Osteoblast (primary cell): ENCODE results near the gene TMEM244. TPM values are rescaled to one million over a fixed set of nuclear protein-coding genes. Genes with fewer than 3 reads are reported as not detected.

Experiments used
- DNase-seq: peaks from one replicate; pipeline ENCODE4 v3.0.0; 2011; ENCODE audit warnings: low spot score, mixed read lengths; ENCODE audit not compliant: insufficient read length; ENCODE audit errors: missing footprints
- H2AFZ ChIP-seq: 2 replicates; pipeline ENCODE4 v1.6.0; 2011; ENCODE audit warnings: mild to moderate bottlenecking, low read length
- H3K27ac ChIP-seq: 2 replicates; pipeline ENCODE4 v1.5.1; 2011; ENCODE audit warnings: mild to moderate bottlenecking, low read depth, low read length, moderate library complexity
- H3K27me3 ChIP-seq: 2 replicates; pipeline ENCODE4 v1.6.0; 2012; ENCODE audit warnings: mild to moderate bottlenecking, control low read depth, inconsistent platforms, low read length, moderate library complexity; ENCODE audit not compliant: insufficient read depth
- H3K36me3 ChIP-seq: 2 replicates; pipeline ENCODE4 v1.5.1; 2011; ENCODE audit warnings: mild to moderate bottlenecking, low read length, control low read depth, moderate library complexity; ENCODE audit not compliant: insufficient read depth
- H3K4me1 ChIP-seq: 2 replicates; pipeline ENCODE4 v1.5.1; 2011; ENCODE audit warnings: mild to moderate bottlenecking, low read length, control low read depth, moderate library complexity; ENCODE audit not compliant: insufficient read depth
- H3K4me2 ChIP-seq: 2 replicates; pipeline ENCODE4 v1.6.0; 2011; ENCODE audit warnings: mild to moderate bottlenecking, low read length; ENCODE audit not compliant: insufficient read depth
- H3K4me3 ChIP-seq: fragments of 200-600 bp; sonication (generic); 3 replicates; pipeline ENCODE4 v1.5.1; 2012; ENCODE audit warnings: mild to moderate bottlenecking, low read length, inconsistent platforms; ENCODE audit not compliant: insufficient read depth
- H3K79me2 ChIP-seq: 2 replicates; pipeline ENCODE4 v1.6.0; 2012; ENCODE audit warnings: mild to moderate bottlenecking, low read length, control low read depth, inconsistent platforms; ENCODE audit not compliant: insufficient read depth
- H3K9me3 ChIP-seq: 2 replicates; pipeline ENCODE4 v1.5.1; 2011; ENCODE audit warnings: low read depth, low read length, control low read depth
- H4K20me1 ChIP-seq: 2 replicates; pipeline ENCODE4 v1.6.0; 2012; ENCODE audit warnings: mild to moderate bottlenecking, low read length, control low read depth; ENCODE audit not compliant: insufficient read depth
- CTCF ChIP-seq: IDR thresholded peaks from 2 replicates; pipeline ENCODE4 v1.5.1; 2011; ENCODE audit warnings: mild to moderate bottlenecking, low read depth, low read length, moderate library complexity; ENCODE audit errors: extremely low read depth
- total RNA-seq: library from RNA; depleted of rRNA; stranded (reverse); fragments of >200 nt; gene quantifications from 2 replicates; pipeline ENCODE4 v1.2.3, GENCODE V29; 2012

The TMEM244 gene
- total RNA-seq, 1 donor = not detected

- H3K4me2 ChIP-seq = no peak overlapping the region
- no peaks in the 10 kb centered on the region for H3K36me3 ChIP-seq
- H3K79me2 ChIP-seq = no peaks in the 10 kb centered on the region
- no peaks in the 10 kb centered on the region for H3K27me3 ChIP-seq
- no peak overlapping the region for H3K27ac ChIP-seq
- H4K20me1 ChIP-seq = no peaks in the 10 kb centered on the region
- H3K4me1 ChIP-seq = no peaks in the 10 kb centered on the region
- DNase-seq = no peak
- peak overlapping the region; percentile 4 for H2AFZ ChIP-seq
- no peak for TF ChIP-seq CTCF
- no peak overlapping the region for H3K4me3 ChIP-seq
- H3K9me3 ChIP-seq = no peaks in the 10 kb centered on the region
Measured at GRCh38 chr6:129835691-129836090, 25.4 kb downstream of the TMEM244 start.

- no peak overlapping the region for H2AFZ ChIP-seq
- no peaks in the 10 kb centered on the region for H3K4me1 ChIP-seq
- no peaks in the 10 kb centered on the region for H3K9me3 ChIP-seq
- H3K79me2 ChIP-seq = no peaks in the 10 kb centered on the region
- H4K20me1 ChIP-seq = no peaks in the 10 kb centered on the region
- H3K36me3 ChIP-seq = no peaks in the 10 kb centered on the region
- H3K4me3 ChIP-seq = no peak overlapping the region
- no peak overlapping the region for H3K4me2 ChIP-seq
- no peak for TF ChIP-seq CTCF
- no peak for DNase-seq
- H3K27ac ChIP-seq = no peak overlapping the region
- no peaks in the 10 kb centered on the region for H3K27me3 ChIP-seq
Measured at GRCh38 chr6:129832299-129832698, 28.8 kb downstream of the TMEM244 start.

- no peak for DNase-seq
- H2AFZ ChIP-seq = peak overlapping the region; percentile 73
- no peaks in the 10 kb centered on the region for H3K9me3 ChIP-seq
- no peak for TF ChIP-seq CTCF
- H4K20me1 ChIP-seq = no peaks in the 10 kb centered on the region
- H3K4me1 ChIP-seq = no peaks in the 10 kb centered on the region
- H3K36me3 ChIP-seq = no peaks in the 10 kb centered on the region
- no peak overlapping the region for H3K27ac ChIP-seq
- H3K4me2 ChIP-seq = no peak overlapping the region
- H3K79me2 ChIP-seq = no peaks in the 10 kb centered on the region
- H3K4me3 ChIP-seq = no peak overlapping the region
- no peaks in the 10 kb centered on the region for H3K27me3 ChIP-seq
Measured at GRCh38 chr6:129828229-129828628, 32.9 kb downstream of the TMEM244 start.

GRCh38 chr6:129818251-129818650 lies 42.9 kb downstream of the TMEM244 start:
- H3K27ac ChIP-seq = no peak overlapping the region

More at GRCh38 chr6:129818251-129818650, 42.9 kb downstream of the TMEM244 start:
- H3K79me2 ChIP-seq = no peaks in the 10 kb centered on the region
- H3K27me3 ChIP-seq = peaks cover 6% of the 10 kb centered on the region
- no peaks in the 10 kb centered on the region for H4K20me1 ChIP-seq
- TF ChIP-seq CTCF = no peak
- H3K4me2 ChIP-seq = no peak overlapping the region
- no peaks in the 10 kb centered on the region for H3K9me3 ChIP-seq
- no peaks in the 10 kb centered on the region for H3K36me3 ChIP-seq
- no peak overlapping the region for H3K4me3 ChIP-seq
- H2AFZ ChIP-seq = no peak overlapping the region
- no peaks in the 10 kb centered on the region for H3K4me1 ChIP-seq
- no peak for DNase-seq
